IMR-90 (cell line): Measurements from ENCODE around the gene USH2A. TPM values are rescaled to one million over a fixed set of nuclear protein-coding genes. Genes with fewer than 3 reads are reported as not detected.

Source experiments
- ATAC-seq: fragments of 200-7000 bp; cut with Tn5 transposase; 2 replicates; pipeline ENCODE4 v1.9.1; 2020; ENCODE audit warnings: low read depth, mild to moderate bottlenecking, moderate library complexity
- BruUV-seq: library from RNA; stranded (reverse); fragments of 400-500 nt; replicated peaks from 2 replicates; lab custom pipeline; 2021; lab: Mats Ljungman, UMichigan
- CTCF ChIA-PET: fragments of 300-600 bp; formaldehyde crosslinking; extraction: SDS; loops from one replicate; lab custom pipeline; 2021; ENCODE audit warnings: antibody characterized with exemption; lab: Yijun Ruan, JAX
- POLR2A ChIA-PET: fragments of 300-600 bp; sonication (Branson Sonifier 250); formaldehyde crosslinking; loops from one replicate; lab custom pipeline; 2022; ENCODE audit warnings: antibody characterized with exemption; ENCODE audit not compliant: unreplicated experiment; lab: Charles Lee
- DNase-seq: peaks from one replicate; pipeline ENCODE4 v3.0.0; 2013
- H2AFZ ChIP-seq: replicated peaks from 2 replicates; pipeline ENCODE3; 2013; ENCODE audit warnings: low read length, mild to moderate bottlenecking; ENCODE audit not compliant: poor library complexity
- H2AK5ac ChIP-seq: 2 replicates; pipeline ENCODE4 v1.6.1; 2013; ENCODE audit warnings: low read depth, low read length, inconsistent platforms
- H2AK9ac ChIP-seq: replicated peaks from 2 replicates; pipeline ENCODE3; 2013; ENCODE audit warnings: mild to moderate bottlenecking, low read depth, low read length, moderate library complexity; ENCODE audit not compliant: poor library complexity
- H2BK120ac ChIP-seq: 2 replicates; pipeline ENCODE4 v1.6.1; 2013; ENCODE audit warnings: low read depth, low read length, inconsistent platforms
- H2BK15ac ChIP-seq: 3 replicates; pipeline ENCODE4 v1.6.1; 2013; ENCODE audit warnings: low read depth, low read length, inconsistent platforms
- H2BK20ac ChIP-seq: 2 replicates; pipeline ENCODE4 v1.6.1; 2013; ENCODE audit warnings: low read depth, mild to moderate bottlenecking, inconsistent platforms, low read length, moderate library complexity
- H2BK5ac ChIP-seq: 2 replicates; pipeline ENCODE4 v1.6.1; 2013; ENCODE audit warnings: mild to moderate bottlenecking, low read depth, low read length, inconsistent platforms; ENCODE audit not compliant: poor library complexity, severe bottlenecking
- H3K14ac ChIP-seq: replicated peaks from 2 replicates; pipeline ENCODE4 v1.6.1; 2013; ENCODE audit warnings: low read depth, low read length, inconsistent platforms
- H3K18ac ChIP-seq: 2 replicates; pipeline ENCODE4 v1.6.1; 2013; ENCODE audit warnings: low read depth, low read length, control low read depth
- H3K23ac ChIP-seq: 2 replicates; pipeline ENCODE4 v1.6.1; 2013; ENCODE audit warnings: low read depth, low read length, inconsistent platforms
- H3K27ac ChIP-seq: 2 replicates; pipeline ENCODE4 v1.5.1; 2013; ENCODE audit warnings: mild to moderate bottlenecking, control low read depth, low read length; ENCODE audit not compliant: insufficient read depth
- H3K27me3 ChIP-seq: 2 replicates; pipeline ENCODE4 v1.6.1; 2013; ENCODE audit warnings: low read length; ENCODE audit not compliant: control insufficient read depth, insufficient read depth
- H3K36me3 ChIP-seq: 2 replicates; pipeline ENCODE4 v1.6.1; 2013; ENCODE audit warnings: low read length, mixed read lengths; ENCODE audit not compliant: control insufficient read depth, insufficient read depth
- H3K4ac ChIP-seq: 2 replicates; pipeline ENCODE4 v1.6.1; 2013; ENCODE audit warnings: low read depth, low read length, inconsistent platforms
- H3K4me1 ChIP-seq: 2 replicates; pipeline ENCODE4 v1.6.1; 2013; ENCODE audit warnings: low read length, mixed read lengths; ENCODE audit not compliant: control insufficient read depth, insufficient read depth
- H3K4me2 ChIP-seq: 2 replicates; pipeline ENCODE4 v1.6.1; 2013; ENCODE audit warnings: low read depth, mild to moderate bottlenecking, control low read depth, low read length, moderate library complexity
- H3K4me3 ChIP-seq: 2 replicates; pipeline ENCODE4 v1.5.1; 2013; ENCODE audit warnings: low read depth, mild to moderate bottlenecking, control low read depth, low read length, moderate library complexity; ENCODE audit not compliant: insufficient read depth
- H3K56ac ChIP-seq: 2 replicates; pipeline ENCODE4 v1.6.1; 2013; ENCODE audit warnings: low read length, inconsistent platforms; ENCODE audit not compliant: insufficient read depth; ENCODE audit errors: extremely low read depth
- H3K79me1 ChIP-seq, 2 experiments: 2 replicates each; pipeline ENCODE4 v1.6.1; 2013; ENCODE audit warnings: low read length in 2 of 2, inconsistent platforms in 1 of 2, low read depth in 1 of 2
- H3K9ac ChIP-seq: 2 replicates; pipeline ENCODE4 v1.6.1; 2013; ENCODE audit warnings: low read depth, low read length, control low read depth
- H3K9me1 ChIP-seq: 2 replicates; pipeline ENCODE4 v1.6.1; 2013; ENCODE audit warnings: low read length, inconsistent platforms; ENCODE audit not compliant: insufficient read depth
- H3K9me3 ChIP-seq: 2 replicates; pipeline ENCODE4 v1.6.1; 2013; ENCODE audit warnings: low read length; ENCODE audit not compliant: control insufficient read depth, insufficient read depth
- H4K20me1 ChIP-seq: 2 replicates; pipeline ENCODE4 v1.6.1; 2013; ENCODE audit warnings: low read length, inconsistent platforms; ENCODE audit not compliant: insufficient read depth
- H4K5ac ChIP-seq: 2 replicates; pipeline ENCODE4 v1.6.1; 2013; ENCODE audit warnings: mild to moderate bottlenecking, low read depth, low read length, control low read depth
- H4K8ac ChIP-seq, 2 experiments: 2 replicates each; pipeline ENCODE4 v1.6.1; 2013; ENCODE audit warnings: low read depth in 2 of 2, low read length in 2 of 2, control low read depth in 1 of 2, inconsistent platforms in 1 of 2
- H4K91ac ChIP-seq: 2 replicates; pipeline ENCODE4 v1.6.1; 2013; ENCODE audit warnings: low read depth, low read length, inconsistent platforms; ENCODE audit not compliant: insufficient read depth
- CTCF ChIP-seq: conservative IDR thresholded peaks from 2 replicates; pipeline ENCODE4 v1.5.1; 2012; ENCODE audit warnings: mild to moderate bottlenecking, low read depth, low read length, improper control_type of control experiment
- FOS ChIP-seq: fragments of 150-350 bp; IDR thresholded peaks from 2 replicates; pipeline ENCODE4 v1.6.1; 2016; ENCODE audit warnings: low read depth, low read length
- MAFK ChIP-seq: IDR thresholded peaks from 2 replicates; pipeline ENCODE4 v1.6.1; 2012; ENCODE audit warnings: low read depth, low read length, improper control_type of control experiment
- MXI1 ChIP-seq: IDR thresholded peaks from 2 replicates; pipeline ENCODE4 v1.6.1; 2012; ENCODE audit warnings: low read depth, mild to moderate bottlenecking, low read length, moderate library complexity, borderline replicate concordance
- RAD21 ChIP-seq: IDR thresholded peaks from 2 replicates; pipeline ENCODE4 v1.6.1; 2012; ENCODE audit warnings: low read length, improper control_type of control experiment
- RCOR1 ChIP-seq: IDR thresholded peaks from 2 replicates; pipeline ENCODE4 v1.6.1; 2012; ENCODE audit warnings: mild to moderate bottlenecking, low read length, improper control_type of control experiment; ENCODE audit not compliant: insufficient replicate concordance
- USF2 ChIP-seq: fragments of 150-350 bp; IDR thresholded peaks from 2 replicates; pipeline ENCODE4 v1.6.1; 2017; ENCODE audit warnings: mild to moderate bottlenecking, antibody characterized with exemption, low read length, low read depth
- WGBS, 2 experiments: methylation state at CpG; one replicate each; pipeline versions ENCODE4 v1.1.5 to v1.1.7; 2013; ENCODE audit warnings: missing lambda C conversion rate in 2 of 2; ENCODE audit not compliant: insufficient read length in 1 of 2; ENCODE audit errors: extremely low coverage in 2 of 2; 5-methylcytosine and 5-hydroxymethylcytosine counted together
- dilution Hi-C: fragments of 300-500 bp; cut with HindIII; formaldehyde crosslinking; loops from one replicate; pipeline ENCODE4 v1.14.3; 2018; ENCODE audit warnings: low sequenced_read_pairs; ENCODE audit not compliant: unreplicated experiment
- in situ Hi-C: fragments of 300-500 bp; cut with MboI; formaldehyde crosslinking; loops from 3 replicates; pipeline ENCODE4 v1.14.3; 2019; ENCODE audit warnings: low sequenced_read_pairs, inconsistent platforms, mixed read lengths
- intact Hi-C: fragments of 100-400 bp; cut with micrococcal nuclease; formaldehyde crosslinking; loops from 2 replicates; pipeline ENCODE4 v1.10.0; 2022
- polyA plus RNA-seq, 3 experiments: library from polyadenylated mRNA; depleted of rRNA; stranded (reverse); fragments of >200 nt; gene quantifications; 2 replicates each; pipeline ENCODE4 v1.2.3, GENCODE V29; 2012; ENCODE audit warnings: low replicate concordance in 1 of 3
- total RNA-seq: library from RNA; depleted of rRNA; stranded (reverse); fragments of >200 nt; gene quantifications from 2 replicates; pipeline ENCODE4 v1.2.3, GENCODE V29; 2012

Gene USH2A
- total and polyA plus RNA-seq, 2 of the 4 experiments (the other 2 are of a cell fraction): under 0.01 to 0.02 TPM

- Histone ChIP-seq H3K4me3 (no peak overlapping the region), H3K9me1 (no peaks in the 10 kb centered on the region), H4K8ac (no peak overlapping the region), H4K5ac (no peak overlapping the region), H3K36me3 (no peaks in the 10 kb centered on the region), H3K14ac (no peak overlapping the region), H3K79me1 (no peaks in the 10 kb centered on the region), H3K27me3 (no peaks in the 10 kb centered on the region), H3K18ac (no peak overlapping the region), H2AFZ (no peak overlapping the region), H3K23ac (no peak overlapping the region), H4K91ac (no peak overlapping the region), H2BK15ac (no peak overlapping the region), H2BK120ac (no peak overlapping the region), H2BK20ac (no peak overlapping the region), H3K56ac (no peak overlapping the region), H3K27ac (no peak overlapping the region), H2AK9ac (no peak overlapping the region), H3K9ac (no peak overlapping the region), H3K4me1 (no peaks in the 10 kb centered on the region), H4K20me1 (no peaks in the 10 kb centered on the region), H3K4me2 (no peak overlapping the region), H3K9me3 (no peaks in the 10 kb centered on the region), H2AK5ac (no peak overlapping the region), H3K4ac (no peak overlapping the region), H2BK5ac (no peak overlapping the region)
- no peak for TF ChIP-seq RCOR1
- TF ChIP-seq CTCF: no peak
- TF ChIP-seq USF2: no peak
- no peak for TF ChIP-seq MXI1
- no peak for TF ChIP-seq FOS
- no peak for TF ChIP-seq MAFK
- TF ChIP-seq RAD21: no peak
- no peak for DNase-seq
- CTCF ChIA-PET: no interaction called here
- no CpG with 5 or more reads among the region's 1 CpG for WGBS, 2 experiments
- POLR2A ChIA-PET: no interaction called here
- dilution Hi-C loops (no loop called here), intact Hi-C loops (no loop called here), in situ Hi-C loops (no loop called here)
- no TSS peak for BruUV-seq
- ATAC-seq: no peak
Observed at GRCh38 chr1:216416488-216416887, 6.8 kb downstream of the USH2A start.
